ENCODE measurements around the gene SPTLC1.

DNA sequence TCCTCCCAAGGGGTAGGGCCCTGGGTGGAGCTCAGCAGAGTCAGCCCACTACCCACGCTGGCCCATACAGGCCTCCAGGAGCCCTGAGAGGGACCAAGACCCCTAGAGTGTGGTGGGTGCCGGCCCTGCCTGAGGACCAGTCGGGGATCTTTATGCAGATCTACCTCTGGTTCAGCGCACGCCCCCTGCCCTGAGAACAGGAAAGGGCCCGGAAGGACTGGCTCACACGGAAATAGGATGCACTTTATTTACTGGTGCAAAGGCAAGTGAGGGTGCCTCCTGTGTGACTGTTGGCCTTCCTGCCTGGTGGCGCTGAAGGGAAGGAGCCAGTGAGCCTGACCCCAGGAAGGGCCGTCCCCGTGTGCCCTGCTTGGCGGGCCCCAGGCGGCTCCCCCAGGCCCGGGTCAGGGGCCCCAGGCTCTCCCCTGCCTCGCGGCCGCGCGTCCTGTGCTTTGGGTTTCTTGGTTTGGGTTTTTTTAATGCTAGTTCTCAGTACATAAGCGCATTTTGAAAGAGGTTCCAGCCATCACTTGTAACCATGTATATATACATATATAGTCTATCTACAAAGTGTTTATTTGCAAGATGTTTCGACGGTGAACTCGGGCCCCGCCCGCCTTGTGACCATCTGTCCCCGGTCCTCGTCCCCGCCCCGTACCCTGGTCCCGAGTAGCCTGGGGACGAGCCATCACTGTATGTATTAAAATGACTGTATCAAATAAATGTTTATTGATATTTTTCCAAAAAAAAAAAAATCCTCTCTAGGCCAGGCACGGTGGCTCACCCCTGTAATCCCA lies 88.8 kb downstream of the SPTLC1 start:
- TF ChIP-seq POLR2A (IDR thresholded peaks at IDR 0.05) (no peak), CTCF (IDR thresholded peaks at IDR 0.05) (no peak)
